ENCODE measurements around the gene SARDH. TPM values are rescaled to one million over a fixed set of nuclear protein-coding genes. Genes with fewer than 3 reads are reported as not detected.
"Not testable (repeated sequence)": the region's sequence is repeated elsewhere in the genome, so short reads cannot be mapped to it uniquely, and the experiment has no call there.

Gene SARDH
- polyA plus RNA-seq, 1 donor (not counting 4 experiments of a cell fraction or from before 2014, with no cell fraction given): 0.03 TPM

DNA sequence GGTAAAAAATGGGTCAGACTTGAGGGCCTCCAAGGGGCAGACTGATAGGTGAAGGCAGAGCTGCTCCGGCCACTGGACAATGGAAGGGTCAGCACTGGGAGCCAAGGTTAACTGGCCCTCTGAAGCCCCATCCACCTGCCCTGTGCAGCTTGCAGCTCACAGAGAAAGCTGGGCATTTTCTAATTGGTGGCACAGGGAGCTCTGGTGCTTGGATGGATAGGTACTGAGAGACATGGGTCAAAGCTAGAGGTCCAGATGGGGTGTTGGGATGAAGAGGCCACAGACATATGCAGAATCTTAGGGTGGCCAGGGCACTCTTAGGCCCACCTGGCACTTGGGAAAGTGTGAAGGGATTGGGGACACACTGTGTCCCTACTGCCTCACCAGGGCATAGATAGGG lies 29.5 kb upstream of the SARDH start:
- Histone ChIP-seq H3K27ac (ENCODE audit: control insufficient read depth, insufficient read depth, low read length) (no peak overlapping the region), H3K27me3 (ENCODE audit: control insufficient read depth, extremely low read depth, insufficient read depth, low read length) (no peaks in the 10 kb centered on the region), H4K20me1 (ENCODE audit: control insufficient read depth, extremely low read depth, insufficient read depth, low read length) (no peaks in the 10 kb centered on the region), H3K4me2 (ENCODE audit: control insufficient read depth, extremely low read depth, insufficient read depth, low read depth, low read length) (no peak overlapping the region), H3K9ac (ENCODE audit: control insufficient read depth, extremely low read depth, insufficient read depth, low read length) (no peak overlapping the region), H3K9me3 (ENCODE audit: control insufficient read depth, low read depth, low read length) (peaks cover 8% of the 10 kb centered on the region), H3K36me3 (ENCODE audit: control insufficient read depth in 2 of 2, extremely low read depth in 1 of 2, insufficient read depth in 2 of 2, low read length in 2 of 2) (peaks cover 22 to 27% of the 10 kb centered on the region in 2 experiments), H2AFZ (ENCODE audit: control insufficient read depth, low read length) (no peak overlapping the region), H3K79me2 (ENCODE audit: control insufficient read depth, insufficient read depth, low read length) (no peaks in the 10 kb centered on the region), H3K4me1 (ENCODE audit: control insufficient read depth, extremely low read depth, insufficient read depth, low read length) (no peaks in the 10 kb centered on the region), H3K4me3 (ENCODE audit: control insufficient read depth in 2 of 3, extremely low read depth in 1 of 3, insufficient read depth in 2 of 3, low read depth in 1 of 3, low read length in 3 of 3) (no peak overlapping the region), H3K9me1 (ENCODE audit: control insufficient read depth, extremely low read depth, insufficient read depth, low read length) (no peaks in the 10 kb centered on the region)
- DNase-seq (ENCODE audit: low read depth, low spot score) (no peak), FAIRE-seq (no peak)
- dilution Hi-C loops (cut with MboI; ENCODE audit: extremely low pct_ligation_motif_present, low sequenced_read_pairs): no loop called here
- TF ChIP-seq, protein P1, sequence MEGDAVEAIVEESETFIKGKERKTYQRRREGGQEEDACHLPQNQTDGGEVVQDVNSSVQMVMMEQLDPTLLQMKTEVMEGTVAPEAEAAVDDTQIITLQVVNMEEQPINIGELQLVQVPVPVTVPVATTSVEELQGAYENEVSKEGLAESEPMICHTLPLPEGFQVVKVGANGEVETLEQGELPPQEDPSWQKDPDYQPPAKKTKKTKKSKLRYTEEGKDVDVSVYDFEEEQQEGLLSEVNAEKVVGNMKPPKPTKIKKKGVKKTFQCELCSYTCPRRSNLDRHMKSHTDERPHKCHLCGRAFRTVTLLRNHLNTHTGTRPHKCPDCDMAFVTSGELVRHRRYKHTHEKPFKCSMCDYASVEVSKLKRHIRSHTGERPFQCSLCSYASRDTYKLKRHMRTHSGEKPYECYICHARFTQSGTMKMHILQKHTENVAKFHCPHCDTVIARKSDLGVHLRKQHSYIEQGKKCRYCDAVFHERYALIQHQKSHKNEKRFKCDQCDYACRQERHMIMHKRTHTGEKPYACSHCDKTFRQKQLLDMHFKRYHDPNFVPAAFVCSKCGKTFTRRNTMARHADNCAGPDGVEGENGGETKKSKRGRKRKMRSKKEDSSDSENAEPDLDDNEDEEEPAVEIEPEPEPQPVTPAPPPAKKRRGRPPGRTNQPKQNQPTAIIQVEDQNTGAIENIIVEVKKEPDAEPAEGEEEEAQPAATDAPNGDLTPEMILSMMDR (optimal IDR thresholded peaks at IDR 0.05 in 1 of 3, IDR thresholded peaks at IDR 0.05 in 1 of 3, conservative IDR thresholded peaks at IDR 0.05 in 1 of 3; ENCODE audit: extremely low read depth in 1 of 3, insufficient read depth in 2 of 3, low read length in 3 of 3): no peak
- no peak for TF ChIP-seq EZH2 (IDR thresholded peaks at IDR 0.05; ENCODE audit: low read length)

DNA sequence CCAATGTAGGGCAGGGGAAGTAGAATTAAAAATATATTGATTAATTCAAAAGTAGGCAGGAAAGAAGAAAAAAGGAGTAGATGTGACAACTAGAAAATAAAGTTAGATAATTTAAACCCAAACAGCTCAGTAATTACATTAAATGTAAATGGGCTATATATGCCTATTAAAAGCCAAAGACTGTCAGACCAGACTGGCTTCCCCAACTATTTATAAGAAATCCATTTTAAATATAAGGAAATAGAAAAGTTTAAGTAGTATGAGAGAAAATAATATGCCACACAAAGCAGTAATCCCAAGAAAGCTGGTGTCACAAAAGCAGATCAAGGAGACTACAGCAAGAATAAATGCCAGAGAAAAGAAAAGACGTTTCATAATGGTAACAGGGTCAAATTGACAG lies 28.9 kb upstream of the SARDH start:
- no peak overlapping the region for H2AFZ ChIP-seq (ENCODE audit: control insufficient read depth, low read length)
- peaks cover 21 to 27% of the 10 kb centered on the region in 2 experiments for H3K36me3 ChIP-seq (ENCODE audit: control insufficient read depth in 2 of 2, extremely low read depth in 1 of 2, insufficient read depth in 2 of 2, low read length in 2 of 2)
- no peaks in the 10 kb centered on the region for H3K79me2 ChIP-seq (ENCODE audit: control insufficient read depth, insufficient read depth, low read length)
- no peak overlapping the region for H3K9ac ChIP-seq (ENCODE audit: control insufficient read depth, extremely low read depth, insufficient read depth, low read length)
- H3K4me3 ChIP-seq (ENCODE audit: control insufficient read depth in 2 of 3, extremely low read depth in 1 of 3, insufficient read depth in 2 of 3, low read depth in 1 of 3, low read length in 3 of 3): no peak overlapping the region
- H3K4me2 ChIP-seq (ENCODE audit: control insufficient read depth, extremely low read depth, insufficient read depth, low read depth, low read length): no peak overlapping the region
- no peak for TF ChIP-seq EZH2 (IDR thresholded peaks at IDR 0.05; ENCODE audit: low read length)
- TF ChIP-seq, protein P1 (optimal IDR thresholded peaks at IDR 0.05 in 1 of 3, IDR thresholded peaks at IDR 0.05 in 1 of 3, conservative IDR thresholded peaks at IDR 0.05 in 1 of 3; ENCODE audit: extremely low read depth in 1 of 3, insufficient read depth in 2 of 3, low read length in 3 of 3): no peak
- no peaks in the 10 kb centered on the region for H4K20me1 ChIP-seq (ENCODE audit: control insufficient read depth, extremely low read depth, insufficient read depth, low read length)
- DNase-seq (ENCODE audit: low read depth, low spot score) (no peak), FAIRE-seq (no peak)
- H3K9me3 ChIP-seq (ENCODE audit: control insufficient read depth, low read depth, low read length): peaks cover 8% of the 10 kb centered on the region
- H3K4me1 ChIP-seq (ENCODE audit: control insufficient read depth, extremely low read depth, insufficient read depth, low read length): no peaks in the 10 kb centered on the region
- H3K27ac ChIP-seq (ENCODE audit: control insufficient read depth, insufficient read depth, low read length): no peak overlapping the region
- H3K27me3 ChIP-seq (ENCODE audit: control insufficient read depth, extremely low read depth, insufficient read depth, low read length): no peaks in the 10 kb centered on the region
- H3K9me1 ChIP-seq (ENCODE audit: control insufficient read depth, extremely low read depth, insufficient read depth, low read length): no peaks in the 10 kb centered on the region
- dilution Hi-C loops (cut with MboI; ENCODE audit: extremely low pct_ligation_motif_present, low sequenced_read_pairs): no loop called here

DNA sequence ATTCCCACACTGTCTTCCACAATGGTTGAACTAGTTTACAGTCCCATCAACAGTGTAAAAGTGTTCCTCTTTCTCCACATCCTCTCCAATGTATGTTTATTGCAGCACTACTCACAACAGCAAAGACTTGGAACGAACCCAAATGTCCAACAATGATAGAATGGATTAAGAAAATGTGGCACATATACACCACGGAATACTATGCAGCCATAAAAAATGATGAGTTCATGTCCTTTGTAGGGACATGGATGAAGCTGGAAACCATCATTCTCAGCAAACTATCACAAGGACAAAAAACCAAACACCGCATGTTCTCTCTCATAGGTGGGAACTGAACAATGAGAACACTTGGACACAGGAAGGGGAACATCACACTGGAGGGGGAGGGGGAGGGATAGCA lies 28.1 kb upstream of the SARDH start:
- H3K4me1 ChIP-seq (ENCODE audit: control insufficient read depth, extremely low read depth, insufficient read depth, low read length); H3K9me3 ChIP-seq (ENCODE audit: control insufficient read depth, low read depth, low read length); H3K79me2 ChIP-seq (ENCODE audit: control insufficient read depth, insufficient read depth, low read length); H4K20me1 ChIP-seq (ENCODE audit: control insufficient read depth, extremely low read depth, insufficient read depth, low read length); H3K27me3 ChIP-seq (ENCODE audit: control insufficient read depth, extremely low read depth, insufficient read depth, low read length); H3K27ac ChIP-seq (ENCODE audit: control insufficient read depth, insufficient read depth, low read length); dilution Hi-C loops (cut with MboI; ENCODE audit: extremely low pct_ligation_motif_present, low sequenced_read_pairs); H3K9me1 ChIP-seq (ENCODE audit: control insufficient read depth, extremely low read depth, insufficient read depth, low read length); H2AFZ ChIP-seq (ENCODE audit: control insufficient read depth, low read length); DNase-seq (ENCODE audit: low read depth, low spot score); FAIRE-seq; H3K4me3 ChIP-seq (ENCODE audit: control insufficient read depth in 2 of 3, extremely low read depth in 1 of 3, insufficient read depth in 2 of 3, low read depth in 1 of 3, low read length in 3 of 3); H3K9ac ChIP-seq (ENCODE audit: control insufficient read depth, extremely low read depth, insufficient read depth, low read length); H3K4me2 ChIP-seq (ENCODE audit: control insufficient read depth, extremely low read depth, insufficient read depth, low read depth, low read length): not testable (repeated sequence)
- peaks cover 21 to 31% of the 10 kb centered on the region in 2 experiments for H3K36me3 ChIP-seq (ENCODE audit: control insufficient read depth in 2 of 2, extremely low read depth in 1 of 2, insufficient read depth in 2 of 2, low read length in 2 of 2)

All from keratinocyte (primary cell).